ENCODE measurements around the gene WDR27.
"Not testable (repeated sequence)": the region's sequence is repeated elsewhere in the genome, so short reads cannot be mapped to it uniquely, and the experiment has no call there.

WDR27 gene

DNA sequence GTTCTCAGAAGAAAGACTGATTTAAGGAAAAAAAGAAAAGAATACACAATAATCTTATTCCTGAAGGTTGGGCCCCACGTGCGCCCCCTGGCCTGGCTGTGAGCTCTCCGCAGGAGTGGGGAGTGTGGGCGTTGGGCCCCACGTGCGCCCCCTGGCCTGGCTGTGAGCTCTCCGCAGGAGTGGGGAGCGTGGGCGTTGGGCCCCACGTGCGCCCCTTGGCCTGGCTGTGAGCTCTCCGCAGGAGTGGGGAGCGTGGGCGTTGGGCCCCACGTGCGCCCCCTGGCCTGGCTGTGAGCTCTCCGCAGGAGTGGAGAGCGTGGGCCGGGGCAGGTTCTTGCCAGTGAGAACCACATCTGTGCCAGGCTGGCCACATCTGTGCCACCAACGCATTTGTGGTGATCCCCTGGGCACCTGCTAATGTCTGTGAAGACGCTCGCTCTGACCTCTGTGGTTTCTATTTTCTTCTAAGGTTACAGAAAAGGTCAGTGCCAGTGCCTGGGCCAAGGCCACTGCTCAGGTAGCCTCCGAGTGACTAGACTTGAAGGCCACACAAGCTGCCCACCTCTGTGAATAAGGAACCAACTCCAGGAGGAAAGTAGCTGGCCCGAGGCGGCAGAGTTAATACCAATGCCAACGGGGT lies 41.0 kb downstream of the WDR27 start:
- DNase-seq: no peak

GRCh38 chr6:169659820-169660610 lies 41.8 kb downstream of the WDR27 start:
- DNase-seq: no peak

- no peak for DNase-seq
These were observed 44.6 kb downstream of the WDR27 start for GRCh38 chr6:169657284-169657610.

DNA sequence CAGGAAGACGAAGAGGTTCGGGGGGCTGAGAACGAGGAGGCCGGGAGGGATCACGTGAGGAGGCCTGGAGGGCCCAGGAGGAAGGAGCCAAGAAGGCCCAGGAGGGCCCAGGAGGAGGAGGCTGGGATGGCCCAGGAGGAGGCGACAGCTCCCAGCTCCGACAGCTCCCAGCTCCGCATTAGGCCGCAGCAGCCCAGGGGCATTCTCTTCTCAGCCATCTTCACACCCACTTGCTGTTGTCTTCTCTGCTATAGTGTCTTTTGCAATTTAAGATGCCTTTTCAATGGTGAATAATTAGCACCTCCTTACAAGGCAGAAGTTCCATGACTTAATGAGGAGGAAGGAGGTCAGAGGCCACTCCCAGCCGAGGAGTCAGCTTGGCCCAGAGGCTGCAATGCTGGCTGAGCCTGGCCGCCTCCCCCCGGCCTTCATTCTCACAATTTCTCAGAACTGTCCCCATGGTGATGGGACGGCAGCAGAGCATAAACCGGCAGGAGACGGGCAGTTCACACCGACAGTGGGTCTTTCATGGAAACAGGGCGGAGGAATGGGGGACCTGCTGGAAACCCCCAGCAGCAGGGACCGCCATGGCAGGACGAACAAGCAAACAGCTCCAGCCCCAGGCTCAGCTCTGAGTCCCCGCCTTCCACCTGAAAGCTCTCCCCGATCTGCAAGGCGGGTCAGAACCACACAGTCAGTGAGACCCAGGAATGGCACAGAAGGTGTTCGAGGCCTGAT lies 45.1 kb downstream of the WDR27 start:
- DNase-seq: no peak

GRCh38 chr6:169654598-169655391 lies 47.0 kb downstream of the WDR27 start:
- peak; percentile 77 for DNase-seq

- DNase-seq: no peak
These were observed 48.1 kb downstream of the WDR27 start for GRCh38 chr6:169653691-169654090.

GRCh38 chr6:169652896-169653295 lies 48.9 kb downstream of the WDR27 start:
- DNase-seq: no peak

DNA sequence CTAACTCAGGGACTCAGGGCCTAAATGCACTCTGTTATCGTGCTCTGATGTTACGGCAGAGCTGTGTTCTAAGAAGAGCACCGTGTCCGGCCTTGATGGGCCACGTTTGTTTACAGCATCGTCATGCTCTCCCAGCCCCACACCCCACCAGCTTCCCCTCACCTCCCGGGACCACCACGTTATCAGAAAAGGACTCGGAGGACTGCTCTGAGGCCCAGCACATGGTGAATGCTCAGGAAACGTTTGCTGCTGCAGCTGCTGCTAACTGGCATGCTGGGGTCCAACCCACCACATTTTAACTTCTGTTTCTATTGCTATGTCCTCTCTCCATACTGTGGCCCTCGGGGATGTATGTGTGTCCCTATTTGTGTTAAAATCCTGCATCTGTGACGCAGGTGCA lies 50.3 kb downstream of the WDR27 start:
- no peak for DNase-seq

DNA sequence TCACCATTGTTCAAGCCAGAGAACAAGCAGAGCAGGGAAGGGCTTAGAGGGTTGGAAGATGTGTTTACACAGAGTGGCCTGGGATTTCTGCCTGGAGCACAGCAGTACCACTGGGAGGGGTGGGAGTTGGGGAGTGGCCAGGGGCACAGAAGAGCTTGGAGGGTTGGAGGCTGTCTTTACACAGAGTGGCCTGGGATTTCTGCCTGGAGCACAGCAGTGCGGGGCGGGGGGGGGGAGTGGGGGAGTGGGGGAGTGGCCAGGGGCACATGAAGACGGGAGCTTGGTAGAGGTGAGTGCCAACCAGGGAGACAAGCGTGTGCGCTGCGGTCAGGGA lies 50.9 kb downstream of the WDR27 start:
- DNase-seq: no peak

- no peak for DNase-seq
These were observed 51.4 kb downstream of the WDR27 start for GRCh38 chr6:169650241-169650958.

DNA sequence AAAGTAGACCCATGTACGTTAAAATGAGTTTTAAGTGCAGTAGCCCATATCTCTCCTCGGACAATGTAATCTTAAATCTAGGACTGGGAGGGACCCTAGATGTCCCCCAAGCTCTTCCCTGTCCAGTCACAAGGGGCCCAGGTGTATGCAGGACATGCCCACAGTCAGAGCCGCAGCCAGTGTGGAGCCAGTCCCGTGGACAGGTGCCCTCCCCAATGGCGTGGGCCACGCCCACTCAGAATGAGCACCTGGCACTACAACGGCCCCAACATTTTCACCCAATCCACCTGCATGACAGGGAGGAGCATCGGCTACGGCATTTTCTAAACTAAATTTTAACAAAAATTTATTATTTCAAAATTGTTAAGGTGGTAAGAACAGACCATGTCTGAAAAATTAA lies 53.2 kb downstream of the WDR27 start:
- no peak for DNase-seq

DNA sequence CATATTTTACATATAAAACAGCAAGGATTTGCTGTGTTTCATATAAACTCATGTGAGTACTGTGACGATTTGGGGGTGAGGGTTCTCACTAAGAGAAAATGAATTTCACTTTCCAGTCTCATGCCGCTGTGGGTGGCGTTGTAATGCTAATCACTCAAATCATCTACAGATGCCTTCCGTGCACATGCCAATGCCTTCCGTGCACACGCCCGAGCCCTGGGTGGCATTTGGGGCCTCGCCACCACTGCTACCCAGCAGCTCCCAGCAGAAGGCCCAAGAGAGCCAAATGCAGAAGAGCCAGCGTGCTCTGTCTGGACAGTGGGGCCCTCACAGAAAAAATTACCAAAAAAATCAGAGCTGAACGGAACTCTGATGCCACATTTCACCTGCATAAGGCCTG lies 53.7 kb downstream of the WDR27 start:
- DNase-seq: no peak

- no peak for DNase-seq
These were observed 54.2 kb downstream of the WDR27 start for GRCh38 chr6:169647637-169648036.

GRCh38 chr6:169646906-169647567 lies 54.8 kb downstream of the WDR27 start:
- no peak for DNase-seq

DNA sequence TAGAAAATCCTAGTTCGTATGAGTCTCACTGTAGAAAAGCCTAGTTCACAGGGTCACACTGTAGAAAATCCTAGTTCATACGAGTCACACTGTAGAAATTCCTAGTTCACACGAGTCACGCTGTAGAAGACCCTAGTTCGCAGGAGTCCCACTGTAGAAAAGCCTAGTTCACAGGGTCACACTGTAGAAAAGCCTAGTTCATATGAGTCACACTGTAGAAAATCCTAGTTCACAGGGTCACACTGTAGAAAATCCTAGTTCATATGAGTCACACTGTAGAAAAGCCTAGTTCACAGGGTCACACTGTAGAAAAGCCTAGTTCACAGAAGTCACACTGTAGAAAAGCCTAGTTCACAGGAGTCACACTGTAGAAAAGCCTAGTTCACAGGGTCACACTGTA lies 56.4 kb downstream of the WDR27 start:
- DNase-seq: not testable (repeated sequence)

GRCh38 chr6:169643521-169643920 lies 58.3 kb downstream of the WDR27 start:
- no peak for DNase-seq

- DNase-seq: no peak
These were observed 59.4 kb downstream of the WDR27 start for GRCh38 chr6:169642455-169642854.

- DNase-seq: no peak
These were observed 60.3 kb downstream of the WDR27 start for GRCh38 chr6:169641461-169642085.

DNA sequence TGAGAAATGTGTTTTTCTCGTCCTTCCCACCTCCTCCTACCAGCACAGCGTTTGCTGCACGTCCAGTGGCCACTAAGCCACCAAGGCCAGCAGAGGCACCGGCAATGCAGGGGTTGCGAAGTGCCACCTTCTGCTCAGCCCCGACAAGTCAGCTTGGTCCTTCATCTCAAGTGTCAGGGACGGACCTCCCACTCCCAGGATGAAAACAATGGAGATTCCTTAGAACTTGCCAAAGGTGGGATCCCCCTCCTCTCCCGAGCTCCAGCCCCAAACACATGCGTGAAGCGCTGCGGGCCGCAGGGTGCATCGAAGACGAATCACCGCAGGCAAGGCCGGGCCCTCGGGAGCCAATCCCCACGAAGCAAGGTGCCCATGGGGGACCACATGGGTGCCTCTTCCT lies 60.8 kb downstream of the WDR27 start:
- DNase-seq: no peak

- DNase-seq: no peak
These were observed 61.4 kb downstream of the WDR27 start for GRCh38 chr6:169640351-169640852.

- DNase-seq: no peak
These were observed 62.1 kb downstream of the WDR27 start for GRCh38 chr6:169639653-169640278.
